ENCODE measurements around the gene MYRFL. TPM values are rescaled to one million over a fixed set of nuclear protein-coding genes. Genes with fewer than 3 reads are reported as not detected.

The MYRFL gene
- total RNA-seq, 2 experiments from 2014 or later, result not detected

DNA sequence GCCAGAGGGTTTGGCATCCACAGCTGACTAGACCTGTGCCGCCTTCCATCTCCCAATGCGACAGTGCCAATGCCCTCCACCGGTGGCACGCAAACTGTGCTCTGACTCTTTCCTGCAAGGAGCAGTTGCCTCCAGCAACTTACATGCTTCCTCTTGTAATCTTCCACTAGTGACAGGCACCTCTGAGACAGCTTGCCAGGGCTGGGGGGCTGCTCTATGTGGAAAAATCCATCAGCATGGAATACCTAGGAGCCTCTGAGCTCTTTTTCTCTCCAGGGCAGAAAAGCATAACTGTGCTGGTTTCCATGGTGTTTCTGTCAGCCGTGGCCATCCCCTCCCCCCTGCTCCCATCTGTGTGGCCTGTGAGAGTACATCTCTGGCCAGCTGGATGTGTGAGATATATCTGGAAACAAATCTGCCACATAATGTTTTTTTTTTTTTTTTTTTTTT, 110.6 kb downstream of the MYRFL start:
- DNase-seq (no peak), ATAC-seq (no peak)
- H3K36me3 Mint-ChIP-seq (ENCODE audit: low read depth), result no peaks in the 10 kb centered on the region
- no peaks in the 10 kb centered on the region for H3K27me3 Mint-ChIP-seq
- no peaks in the 10 kb centered on the region for H3K9me3 Mint-ChIP-seq (ENCODE audit: low read depth)
- H3K4me3 Mint-ChIP-seq, result no peak overlapping the region
- CTCF ChIA-PET, result no interaction called here
- intact Hi-C loops (cut with DNase I, micrococcal nuclease), result no loop called here
- H3K27ac Mint-ChIP-seq, result no peak overlapping the region
- POLR2A ChIA-PET, result no interaction called here
- H3K4me1 Mint-ChIP-seq, result no peaks in the 10 kb centered on the region

DNA sequence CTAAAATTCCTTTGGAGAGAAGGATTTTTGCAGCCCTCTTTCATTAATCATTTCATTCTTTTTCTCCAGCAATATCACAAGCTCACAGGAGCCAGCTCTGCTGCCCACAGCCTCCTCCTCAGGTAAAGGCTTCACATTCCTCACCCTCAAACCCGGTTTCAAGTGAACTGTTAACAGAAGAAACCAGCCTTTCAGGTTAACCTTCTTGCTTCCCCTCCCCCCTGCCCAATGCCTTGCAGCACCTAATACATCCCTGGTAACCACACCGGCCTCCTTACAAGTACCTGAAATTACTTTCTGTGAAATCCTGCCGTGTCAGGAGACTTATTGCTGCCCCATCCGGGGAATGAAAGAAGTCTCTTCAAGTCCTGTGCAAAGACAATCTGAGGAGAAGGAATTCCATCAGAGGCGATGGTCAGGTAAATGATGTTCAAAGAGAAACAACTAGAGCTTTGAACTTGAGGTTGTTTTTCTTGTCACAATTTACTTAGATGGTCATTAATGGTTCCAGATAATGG, 111.2 kb downstream of the MYRFL start:
- Mint-ChIP-seq H3K36me3 (ENCODE audit: low read depth) (no peaks in the 10 kb centered on the region), H3K4me3 (no peak overlapping the region), H3K27me3 (no peaks in the 10 kb centered on the region), H3K9me3 (ENCODE audit: low read depth) (no peaks in the 10 kb centered on the region), H3K4me1 (no peaks in the 10 kb centered on the region), H3K27ac (no peak overlapping the region)
- intact Hi-C loops (cut with DNase I, micrococcal nuclease), result no loop called here
- ChIA-PET CTCF (no interaction called here), POLR2A (no interaction called here)
- ATAC-seq (no peak), DNase-seq (no peak)

DNA sequence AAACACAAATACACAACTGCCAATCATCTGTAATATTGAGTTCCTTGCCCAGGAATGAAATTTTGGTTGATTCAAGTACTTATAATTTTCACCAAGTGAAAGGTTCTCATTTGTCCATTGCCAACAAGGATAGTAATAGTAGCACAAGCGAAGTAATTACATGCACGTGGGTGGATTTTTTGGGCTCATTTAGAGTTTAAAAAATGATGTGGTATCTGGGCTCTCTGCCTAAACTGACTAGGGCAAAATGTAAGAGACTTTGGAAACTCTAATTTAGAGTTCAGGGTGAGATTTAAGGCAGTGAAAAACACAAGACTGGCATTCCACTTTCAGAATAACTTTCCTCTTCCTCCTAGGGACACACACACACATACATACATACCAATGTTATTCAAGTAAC, 111.7 kb downstream of the MYRFL start:
- POLR2A ChIA-PET, result no interaction called here
- intact Hi-C loops (cut with DNase I, micrococcal nuclease), result no loop called here

DNA sequence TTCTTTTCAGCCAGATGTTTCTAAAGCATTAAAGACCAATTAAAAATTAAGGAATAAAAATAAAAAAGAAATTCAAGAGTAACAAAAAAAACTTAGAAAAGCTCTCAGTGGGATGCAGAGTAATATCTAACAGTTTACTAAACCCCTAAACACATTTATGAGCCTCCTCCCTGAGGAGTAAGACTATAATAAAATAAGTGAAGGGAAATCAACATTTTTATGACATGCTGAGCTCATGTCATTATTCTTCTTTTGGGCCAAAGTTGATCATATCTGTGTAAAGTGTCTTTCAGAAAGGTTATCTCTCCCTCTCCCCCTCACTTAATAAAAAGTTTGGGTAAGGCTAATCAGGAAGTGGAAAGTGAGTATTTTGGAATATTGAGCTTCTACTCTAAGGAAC, 122.1 kb downstream of the MYRFL start:
- Mint-ChIP-seq H3K27ac (no peak overlapping the region), H3K27me3 (peaks cover 2% of the 10 kb centered on the region), H3K36me3 (ENCODE audit: low read depth) (no peaks in the 10 kb centered on the region), H3K4me1 (no peaks in the 10 kb centered on the region), H3K4me3 (no peak overlapping the region), H3K9me3 (ENCODE audit: low read depth) (no peaks in the 10 kb centered on the region)
- POLR2A ChIA-PET, result no interaction called here
- intact Hi-C loops (cut with DNase I, micrococcal nuclease), result no loop called here
- CTCF ChIA-PET, result no interaction called here
- no peak for ATAC-seq
- DNase-seq, result no peak

More for the DNA sequence above, 111.7 kb downstream of the MYRFL start:
- Mint-ChIP-seq H3K27me3 (no peaks in the 10 kb centered on the region), H3K9me3 (ENCODE audit: low read depth) (no peaks in the 10 kb centered on the region), H3K4me3 (no peak overlapping the region), H3K4me1 (no peaks in the 10 kb centered on the region), H3K27ac (no peak overlapping the region), H3K36me3 (ENCODE audit: low read depth) (no peaks in the 10 kb centered on the region)
- CTCF ChIA-PET, result no interaction called here
- no peak for DNase-seq
- ATAC-seq, result no peak

DNA sequence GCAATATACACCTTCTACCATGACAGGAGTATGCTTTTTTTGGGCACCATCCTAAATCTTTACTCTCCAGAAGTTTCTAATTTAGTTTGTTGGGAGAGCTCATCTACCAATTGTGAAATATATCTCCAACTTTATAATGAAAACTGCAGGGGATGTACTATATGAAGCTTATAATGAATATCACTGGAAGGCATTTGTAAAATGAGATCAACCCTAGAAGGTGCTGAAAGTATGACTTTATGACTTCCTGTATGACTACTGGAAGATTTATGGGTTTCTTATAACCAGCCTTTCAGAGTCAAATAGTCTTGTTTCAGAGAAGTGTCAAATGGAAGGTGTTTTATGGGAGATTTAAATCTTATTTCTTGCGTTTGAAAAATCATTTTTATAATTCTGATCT, 122.9 kb downstream of the MYRFL start:
- Mint-ChIP-seq H3K4me1 (no peaks in the 10 kb centered on the region), H3K36me3 (ENCODE audit: low read depth) (no peaks in the 10 kb centered on the region), H3K27ac (no peak overlapping the region), H3K9me3 (ENCODE audit: low read depth) (no peaks in the 10 kb centered on the region), H3K4me3 (no peak overlapping the region), H3K27me3 (peaks cover 2% of the 10 kb centered on the region)
- DNase-seq (no peak), ATAC-seq (no peak)
- POLR2A ChIA-PET, result no interaction called here
- intact Hi-C loops (cut with DNase I, micrococcal nuclease), result no loop called here
- CTCF ChIA-PET, result no interaction called here

DNA sequence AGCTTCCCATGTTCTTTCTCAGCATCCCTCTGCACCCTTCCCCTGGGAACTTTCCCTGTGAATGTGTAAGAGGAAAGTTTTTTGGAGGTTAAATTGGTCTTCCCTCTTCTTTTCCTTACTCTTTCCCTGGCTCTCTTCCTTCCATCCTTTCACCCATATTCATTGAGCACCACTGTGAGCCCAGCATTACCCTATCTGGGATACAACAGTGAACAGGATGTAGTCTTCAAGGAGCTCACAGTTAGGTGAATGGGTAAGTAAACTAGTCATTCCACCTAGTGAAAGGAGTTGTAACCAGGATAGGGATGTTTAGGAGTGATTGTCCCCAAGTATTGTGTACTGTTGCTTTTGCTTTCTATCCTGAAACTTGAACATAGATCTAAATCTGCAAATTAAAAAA, 123.8 kb downstream of the MYRFL start:
- Mint-ChIP-seq H3K4me3 (no peak overlapping the region), H3K9me3 (ENCODE audit: low read depth) (no peaks in the 10 kb centered on the region), H3K27ac (no peak overlapping the region), H3K4me1 (no peaks in the 10 kb centered on the region), H3K36me3 (ENCODE audit: low read depth) (no peaks in the 10 kb centered on the region), H3K27me3 (peaks cover 2% of the 10 kb centered on the region)
- POLR2A ChIA-PET, result no interaction called here
- DNase-seq (no peak), ATAC-seq (no peak)
- intact Hi-C loops (cut with DNase I, micrococcal nuclease), result no loop called here
- CTCF ChIA-PET, result no interaction called here

DNA sequence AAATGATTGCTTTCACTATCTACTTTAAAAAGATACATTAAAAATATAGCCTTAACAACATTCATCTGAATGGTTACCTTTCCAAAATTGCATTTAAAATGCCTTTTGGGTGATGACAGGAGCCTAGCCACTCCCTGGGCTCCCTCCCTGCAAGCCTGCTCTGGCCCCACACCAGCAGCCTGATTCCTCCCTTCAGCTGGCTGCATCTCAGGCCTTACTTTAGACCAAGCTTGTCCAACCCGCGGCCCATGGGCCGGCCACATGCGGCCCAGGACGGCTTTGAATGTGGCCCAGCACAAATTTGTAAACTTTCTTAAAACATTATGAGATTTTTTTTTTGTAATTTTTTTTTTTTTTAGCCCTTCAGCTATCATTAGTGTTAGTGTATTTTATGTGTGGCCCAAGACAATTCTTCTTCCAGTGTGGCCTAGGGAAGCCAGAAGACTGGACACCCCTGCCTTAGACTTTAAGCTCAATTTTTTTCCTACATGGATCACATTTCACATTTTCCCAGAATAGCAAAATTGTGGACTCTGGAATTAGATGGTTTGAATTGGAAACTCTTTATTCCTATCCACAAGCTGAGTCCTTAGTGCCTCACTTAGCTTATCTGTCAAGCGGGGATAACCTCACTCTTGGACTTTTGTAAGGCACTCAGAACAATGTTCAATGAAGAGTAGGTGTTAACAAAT, 124.4 kb downstream of the MYRFL start:
- intact Hi-C loops (cut with DNase I, micrococcal nuclease), result no loop called here
- POLR2A ChIA-PET, result no interaction called here
- ATAC-seq (no peak), DNase-seq (no peak)
- peaks cover 2% of the 10 kb centered on the region for H3K27me3 Mint-ChIP-seq
- no peaks in the 10 kb centered on the region for H3K4me1 Mint-ChIP-seq
- H3K4me3 Mint-ChIP-seq, result no peak overlapping the region
- CTCF ChIA-PET, result interaction anchor here (0.6 to 0.9 kb wide), 2 partner anchors 49 to 270 kb away, joined by 3 read pairs; no protein-coding TSS in a partner anchor
- H3K27ac Mint-ChIP-seq, result no peak overlapping the region
- H3K9me3 Mint-ChIP-seq (ENCODE audit: low read depth), result no peaks in the 10 kb centered on the region
- H3K36me3 Mint-ChIP-seq (ENCODE audit: low read depth), result no peaks in the 10 kb centered on the region

DNA sequence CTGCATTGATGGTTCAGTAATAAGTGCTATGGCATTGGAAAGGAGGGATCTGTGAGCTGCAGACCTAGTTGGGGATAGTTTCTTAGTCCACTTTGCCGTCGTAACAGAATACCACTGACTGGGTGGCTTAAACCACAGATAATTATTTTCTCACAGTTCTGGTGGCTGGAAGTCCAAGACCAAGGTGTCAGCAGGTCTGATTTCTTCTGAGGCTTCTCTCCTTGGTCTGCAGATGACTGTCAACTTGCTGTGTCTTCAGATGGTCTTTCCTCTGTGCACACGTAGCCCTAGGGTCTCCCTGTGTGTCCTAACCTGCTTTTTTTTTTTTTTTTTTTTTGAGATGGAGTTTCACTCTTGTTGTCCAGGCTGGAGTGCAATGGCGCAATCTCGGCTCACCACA, 126.1 kb downstream of the MYRFL start:
- H3K4me3 Mint-ChIP-seq, result no peak overlapping the region
- H3K4me1 Mint-ChIP-seq, result no peaks in the 10 kb centered on the region
- DNase-seq (no peak), ATAC-seq (no peak)
- peaks cover 2% of the 10 kb centered on the region for H3K27me3 Mint-ChIP-seq
- H3K9me3 Mint-ChIP-seq (ENCODE audit: low read depth), result no peaks in the 10 kb centered on the region
- no peaks in the 10 kb centered on the region for H3K36me3 Mint-ChIP-seq (ENCODE audit: low read depth)
- ChIA-PET CTCF (no interaction called here), POLR2A (no interaction called here)
- intact Hi-C loops (cut with DNase I, micrococcal nuclease), result no loop called here
- no peak overlapping the region for H3K27ac Mint-ChIP-seq

DNA sequence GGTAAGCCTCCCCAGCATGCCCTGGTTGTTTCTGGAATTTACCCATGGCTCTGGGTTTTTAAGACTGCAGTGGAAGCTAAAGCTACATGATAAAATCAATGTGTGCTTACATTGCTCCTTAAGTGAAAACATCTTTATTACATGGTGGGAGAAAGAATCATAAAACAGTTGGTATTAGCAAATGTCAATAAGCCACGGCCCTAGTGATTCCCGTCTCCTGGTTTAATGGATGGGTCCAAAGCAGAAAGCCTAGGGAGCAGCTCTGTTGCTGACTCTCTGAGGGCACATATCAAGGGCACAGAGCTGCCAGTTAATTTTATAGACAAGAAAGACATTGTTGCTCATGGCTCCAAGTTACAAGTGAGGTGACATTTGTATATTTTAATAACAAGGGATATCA, 127.9 kb downstream of the MYRFL start:
- Mint-ChIP-seq H3K9me3 (ENCODE audit: low read depth) (no peaks in the 10 kb centered on the region), H3K36me3 (ENCODE audit: low read depth) (no peaks in the 10 kb centered on the region), H3K4me1 (no peaks in the 10 kb centered on the region), H3K4me3 (no peak overlapping the region), H3K27ac (no peak overlapping the region), H3K27me3 (peaks cover 4% of the 10 kb centered on the region)
- no peak for DNase-seq
- POLR2A ChIA-PET, result no interaction called here
- ATAC-seq, result no peak
- intact Hi-C loops (cut with DNase I, micrococcal nuclease), result no loop called here
- CTCF ChIA-PET, result interaction anchor here (0.8 kb wide), 1 partner anchor 40 kb away, joined by 3 read pairs; no protein-coding TSS in a partner anchor

DNA sequence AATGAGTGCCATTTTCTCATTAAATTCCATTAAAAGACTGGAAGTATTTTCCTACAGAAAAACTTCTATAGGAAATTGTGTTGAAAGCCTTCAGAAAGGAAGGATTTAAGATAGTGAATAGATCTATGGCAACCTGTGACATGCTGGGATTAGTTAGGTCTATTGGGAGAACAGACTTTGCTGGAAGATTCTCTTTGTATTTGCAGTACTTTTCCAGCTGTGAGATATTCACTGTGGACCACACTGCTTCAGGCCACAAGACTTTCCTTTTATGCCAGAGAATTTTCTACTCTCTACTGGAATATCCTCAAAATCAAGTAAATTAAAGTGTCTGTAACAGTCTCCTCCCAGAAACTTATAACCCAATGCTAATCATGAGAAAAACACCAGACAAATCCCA, 136.2 kb downstream of the MYRFL start:
- no peak overlapping the region for H3K4me3 Mint-ChIP-seq
- no peaks in the 10 kb centered on the region for H3K36me3 Mint-ChIP-seq (ENCODE audit: low read depth)
- H3K9me3 Mint-ChIP-seq (ENCODE audit: low read depth), result no peaks in the 10 kb centered on the region
- H3K27ac Mint-ChIP-seq, result no peak overlapping the region
- CTCF ChIA-PET, result no interaction called here
- POLR2A ChIA-PET, result no interaction called here
- H3K27me3 Mint-ChIP-seq, result peaks cover 6% of the 10 kb centered on the region
- no peak for ATAC-seq
- intact Hi-C loops (cut with DNase I, micrococcal nuclease), result no loop called here
- no peaks in the 10 kb centered on the region for H3K4me1 Mint-ChIP-seq
- no peak for DNase-seq

DNA sequence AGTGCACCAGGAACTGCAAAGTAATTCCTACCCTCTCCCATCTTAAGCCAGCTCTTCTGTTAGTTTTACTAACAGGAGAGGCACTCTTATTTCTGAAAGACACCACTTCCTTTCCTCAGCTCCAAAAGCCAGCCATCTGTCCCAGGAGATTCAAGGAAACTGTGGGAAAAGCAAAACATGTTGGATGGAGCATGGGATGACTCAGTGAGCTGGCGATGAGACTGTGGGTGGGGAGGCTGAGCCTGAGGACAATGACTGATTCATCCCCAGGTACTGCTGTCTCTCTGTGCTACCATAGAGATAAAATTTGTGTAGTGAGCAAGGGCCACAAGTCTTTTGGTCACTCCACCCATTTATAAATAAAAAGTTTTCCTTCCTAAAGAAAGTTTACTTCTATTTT, 141.4 kb downstream of the MYRFL start:
- Mint-ChIP-seq H3K4me1 (no peaks in the 10 kb centered on the region), H3K36me3 (ENCODE audit: low read depth) (no peaks in the 10 kb centered on the region), H3K4me3 (no peak overlapping the region), H3K27me3 (no peaks in the 10 kb centered on the region), H3K27ac (no peak overlapping the region), H3K9me3 (ENCODE audit: low read depth) (no peaks in the 10 kb centered on the region)
- intact Hi-C loops (cut with DNase I, micrococcal nuclease), result no loop called here
- POLR2A ChIA-PET, result interaction anchor here (0.6 kb wide), 1 partner anchor 23 kb away, joined by 3 read pairs; no protein-coding TSS in a partner anchor
- DNase-seq (no peak), ATAC-seq (no peak)
- CTCF ChIA-PET, result no interaction called here

DNA sequence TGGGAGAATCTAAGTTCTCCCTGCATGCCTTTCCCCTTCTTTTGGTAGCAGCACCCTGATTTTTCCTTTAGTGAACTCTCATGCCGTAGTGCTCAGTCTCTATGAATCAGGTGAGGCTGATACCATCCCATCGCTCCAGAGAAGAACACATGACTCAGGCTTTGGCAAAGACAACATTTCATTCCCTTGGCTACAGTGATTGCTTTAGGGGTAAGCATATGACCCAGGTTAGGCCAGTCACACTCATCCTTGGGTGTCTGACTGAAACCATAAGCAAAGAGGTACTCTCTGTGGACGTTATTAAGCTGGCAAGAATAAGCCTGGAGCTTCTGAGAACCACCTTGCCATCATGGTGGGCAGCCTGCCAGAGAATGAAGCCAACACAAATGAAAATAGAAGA, 141.8 kb downstream of the MYRFL start:
- H3K4me1 Mint-ChIP-seq, result no peaks in the 10 kb centered on the region
- H3K9me3 Mint-ChIP-seq (ENCODE audit: low read depth), result no peaks in the 10 kb centered on the region
- ATAC-seq (no peak), DNase-seq (no peak)
- H3K27me3 Mint-ChIP-seq, result no peaks in the 10 kb centered on the region
- H3K36me3 Mint-ChIP-seq (ENCODE audit: low read depth), result no peaks in the 10 kb centered on the region
- H3K27ac Mint-ChIP-seq, result no peak overlapping the region
- no peak overlapping the region for H3K4me3 Mint-ChIP-seq
- ChIA-PET CTCF (no interaction called here), POLR2A (no interaction called here)
- intact Hi-C loops (cut with DNase I, micrococcal nuclease), result no loop called here

Data from activated CD4-positive, alpha-beta T cell treated with anti-CD3 and anti-CD28 coated beads for 36 hours (primary cell).